HepG2 (cell line): ENCODE results near the gene INPP4B. TPM values are rescaled to one million over a fixed set of nuclear protein-coding genes. Genes with fewer than 3 reads are reported as not detected.

Experiments used
- polyA plus RNA-seq, 8 experiments: library from polyadenylated mRNA; depleted of rRNA in 3 of 8; stranded (reverse) in 7 of 8; unstranded in 1 of 8; fragments of >200 nt; fragmentation: Illumina TruSeq in 4 of 8; extraction: Trizol in 4 of 8; gene quantifications; 2 replicates each; pipeline versions ENCODE4 v1.2.1 to v1.2.3, GENCODE V29; 2011 to 2016; ENCODE audit warnings: low read depth in 4 of 8, missing spikeins in 1 of 8, mixed read lengths in 1 of 8; ENCODE audit not compliant: insufficient read depth in 1 of 8
- total RNA-seq, 5 experiments: library from RNA; depleted of rRNA; stranded (reverse); fragments of >200 nt; fragmentation: Illumina TruSeq; extraction: Trizol; gene quantifications; 2 replicates each; pipeline ENCODE4 v1.2.3, GENCODE V29; 2016; ENCODE audit warnings: low read depth in 1 of 5
- TF ChIP-seq, protein P1 (sequence below): sonication (generic); formaldehyde crosslinking; IDR thresholded peaks from 2 replicates; pipeline ENCODE4 v1.8.0; 2022; ENCODE audit warnings: low read depth, missing genetic modification reagents

Gene INPP4B
- total and polyA plus RNA-seq, 2 of the 13 experiments (the other 11 are each of a cell fraction or from before 2014, with no cell fraction given), result not detected

DNA sequence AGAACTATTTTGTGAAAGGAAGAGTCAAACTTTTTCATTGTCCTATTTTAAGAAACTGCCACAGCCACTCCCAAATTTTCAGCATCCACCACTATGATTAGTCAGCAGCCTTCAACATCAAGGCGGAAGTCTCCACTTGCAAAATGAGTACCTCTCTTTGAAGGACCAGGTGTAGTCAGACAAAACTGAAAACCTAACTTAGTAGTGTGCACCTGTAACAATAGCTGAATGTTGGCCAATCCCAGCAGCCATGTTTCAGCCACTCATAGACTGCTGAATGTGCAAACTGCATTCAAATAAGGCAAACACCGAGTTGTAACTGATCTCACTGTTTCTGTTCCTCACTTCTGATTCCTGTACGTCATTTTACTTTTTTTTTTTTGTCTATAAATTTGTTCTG lies 868.7 kb downstream of the INPP4B start (continued):
- TF ChIP-seq, protein P1, sequence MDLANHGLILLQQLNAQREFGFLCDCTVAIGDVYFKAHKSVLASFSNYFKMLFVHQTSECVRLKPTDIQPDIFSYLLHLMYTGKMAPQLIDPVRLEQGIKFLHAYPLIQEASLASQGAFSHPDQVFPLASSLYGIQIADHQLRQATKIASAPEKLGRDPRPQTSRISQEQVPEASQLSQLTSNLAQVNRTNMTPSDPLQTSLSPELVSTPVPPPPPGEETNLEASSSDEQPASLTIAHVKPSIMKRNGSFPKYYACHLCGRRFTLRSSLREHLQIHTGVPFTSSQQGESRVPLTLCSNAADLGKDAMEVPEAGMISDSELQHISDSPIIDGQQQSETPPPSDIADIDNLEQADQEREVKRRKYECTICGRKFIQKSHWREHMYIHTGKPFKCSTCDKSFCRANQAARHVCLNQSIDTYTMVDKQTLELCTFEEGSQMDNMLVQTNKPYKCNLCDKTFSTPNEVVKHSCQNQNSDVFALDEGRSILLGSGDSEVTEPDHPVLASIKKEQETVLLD (CRISPR knock-in tag), result no peak
